Measurements from ENCODE around the gene BICDL2.

The BICDL2 gene

GRCh38 chr16:3044708-3045107, 8.0 kb upstream of the BICDL2 start:
- Histone ChIP-seq H3K27ac (ENCODE audit: extremely low read depth, low read depth, low read length) (no peak overlapping the region), H3K36me3 (ENCODE audit: control insufficient read depth in 2 of 2, insufficient read depth in 1 of 2, low read length in 2 of 2) (no peaks in the 10 kb centered on the region), H3K4me1 (ENCODE audit: control insufficient read depth, insufficient read depth, low read length) (no peaks in the 10 kb centered on the region), H3K9me3 (ENCODE audit: control insufficient read depth, insufficient read depth, low read depth, low read length) (no peaks in the 10 kb centered on the region), H3K4me3 (ENCODE audit: low read depth, low read length) (no peak overlapping the region)
- CTCF ChIA-PET, result interaction anchor here (0.7 to 2.0 kb wide), 4 partner anchors 13 to 92 kb away, joined by 3 to 13 read pairs (median 6); no protein-coding TSS in a partner anchor
- POLR2A ChIA-PET, result no interaction called here
- TF ChIP-seq SP3 (tag by site-specific recombination; IDR thresholded peaks at IDR 0.05), result no peak
- no peak for TF ChIP-seq ZNF521 (tag by site-specific recombination; IDR thresholded peaks at IDR 0.05)
- TF ChIP-seq ZNF830 (tag by site-specific recombination; IDR thresholded peaks at IDR 0.05; ENCODE audit: low read depth), result no peak
- no peak for TF ChIP-seq ZNF16 (tag by site-specific recombination; IDR thresholded peaks at IDR 0.05; ENCODE audit: low read depth)
- TF ChIP-seq, protein P1, sequence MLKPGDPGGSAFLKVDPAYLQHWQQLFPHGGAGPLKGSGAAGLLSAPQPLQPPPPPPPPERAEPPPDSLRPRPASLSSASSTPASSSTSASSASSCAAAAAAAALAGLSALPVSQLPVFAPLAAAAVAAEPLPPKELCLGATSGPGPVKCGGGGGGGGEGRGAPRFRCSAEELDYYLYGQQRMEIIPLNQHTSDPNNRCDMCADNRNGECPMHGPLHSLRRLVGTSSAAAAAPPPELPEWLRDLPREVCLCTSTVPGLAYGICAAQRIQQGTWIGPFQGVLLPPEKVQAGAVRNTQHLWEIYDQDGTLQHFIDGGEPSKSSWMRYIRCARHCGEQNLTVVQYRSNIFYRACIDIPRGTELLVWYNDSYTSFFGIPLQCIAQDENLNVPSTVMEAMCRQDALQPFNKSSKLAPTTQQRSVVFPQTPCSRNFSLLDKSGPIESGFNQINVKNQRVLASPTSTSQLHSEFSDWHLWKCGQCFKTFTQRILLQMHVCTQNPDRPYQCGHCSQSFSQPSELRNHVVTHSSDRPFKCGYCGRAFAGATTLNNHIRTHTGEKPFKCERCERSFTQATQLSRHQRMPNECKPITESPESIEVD (tag by site-specific recombination; IDR thresholded peaks at IDR 0.05), result no peak
- no peak for TF ChIP-seq ZNF423 (tag by site-specific recombination; IDR thresholded peaks at IDR 0.05)
- TF ChIP-seq, protein P2, sequence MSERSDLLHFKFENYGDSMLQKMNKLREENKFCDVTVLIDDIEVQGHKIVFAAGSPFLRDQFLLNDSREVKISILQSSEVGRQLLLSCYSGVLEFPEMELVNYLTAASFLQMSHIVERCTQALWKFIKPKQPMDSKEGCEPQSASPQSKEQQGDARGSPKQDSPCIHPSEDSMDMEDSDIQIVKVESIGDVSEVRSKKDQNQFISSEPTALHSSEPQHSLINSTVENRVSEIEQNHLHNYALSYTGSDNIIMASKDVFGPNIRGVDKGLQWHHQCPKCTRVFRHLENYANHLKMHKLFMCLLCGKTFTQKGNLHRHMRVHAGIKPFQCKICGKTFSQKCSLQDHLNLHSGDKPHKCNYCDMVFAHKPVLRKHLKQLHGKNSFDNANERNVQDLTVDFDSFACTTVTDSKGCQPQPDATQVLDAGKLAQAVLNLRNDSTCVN (tag by site-specific recombination; optimal IDR thresholded peaks at IDR 0.05), result no peak
- no peak for TF ChIP-seq ZNF302 (tag by site-specific recombination; IDR thresholded peaks at IDR 0.05; ENCODE audit: low read depth)
- TF ChIP-seq TSHZ1 (tag by site-specific recombination; IDR thresholded peaks at IDR 0.05; ENCODE audit: borderline replicate concordance), result no peak
- no peak for TF ChIP-seq ZBTB20 (tag by site-specific recombination; IDR thresholded peaks at IDR 0.05)
- TF ChIP-seq GLI4 (tag by site-specific recombination; IDR thresholded peaks at IDR 0.05), result no peak
- no peak for TF ChIP-seq ZNF660 (tag by site-specific recombination; IDR thresholded peaks at IDR 0.05)
- no peak for TF ChIP-seq ZNF214 (tag by site-specific recombination; IDR thresholded peaks at IDR 0.05; ENCODE audit: borderline replicate concordance)
- TF ChIP-seq, protein P3, sequence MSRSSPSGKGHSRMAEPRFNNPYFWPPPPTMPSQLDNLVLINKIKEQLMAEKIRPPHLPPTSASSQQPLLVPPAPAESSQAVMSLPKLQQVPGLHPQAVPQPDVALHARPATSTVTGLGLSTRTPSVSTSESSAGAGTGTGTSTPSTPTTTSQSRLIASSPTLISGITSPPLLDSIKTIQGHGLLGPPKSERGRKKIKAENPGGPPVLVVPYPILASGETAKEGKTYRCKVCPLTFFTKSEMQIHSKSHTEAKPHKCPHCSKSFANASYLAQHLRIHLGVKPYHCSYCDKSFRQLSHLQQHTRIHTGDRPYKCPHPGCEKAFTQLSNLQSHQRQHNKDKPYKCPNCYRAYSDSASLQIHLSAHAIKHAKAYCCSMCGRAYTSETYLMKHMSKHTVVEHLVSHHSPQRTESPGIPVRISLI (tag by site-specific recombination; IDR thresholded peaks at IDR 0.05), result no peak
- no peak for TF ChIP-seq EGR2 (tag by site-specific recombination; IDR thresholded peaks at IDR 0.05; ENCODE audit: low read depth)
- TF ChIP-seq ZNF600 (tag by site-specific recombination; IDR thresholded peaks at IDR 0.05), result no peak
- no peak for TF ChIP-seq MZF1 (tag by site-specific recombination; IDR thresholded peaks at IDR 0.05; ENCODE audit: borderline replicate concordance)
- TF ChIP-seq, protein P4, sequence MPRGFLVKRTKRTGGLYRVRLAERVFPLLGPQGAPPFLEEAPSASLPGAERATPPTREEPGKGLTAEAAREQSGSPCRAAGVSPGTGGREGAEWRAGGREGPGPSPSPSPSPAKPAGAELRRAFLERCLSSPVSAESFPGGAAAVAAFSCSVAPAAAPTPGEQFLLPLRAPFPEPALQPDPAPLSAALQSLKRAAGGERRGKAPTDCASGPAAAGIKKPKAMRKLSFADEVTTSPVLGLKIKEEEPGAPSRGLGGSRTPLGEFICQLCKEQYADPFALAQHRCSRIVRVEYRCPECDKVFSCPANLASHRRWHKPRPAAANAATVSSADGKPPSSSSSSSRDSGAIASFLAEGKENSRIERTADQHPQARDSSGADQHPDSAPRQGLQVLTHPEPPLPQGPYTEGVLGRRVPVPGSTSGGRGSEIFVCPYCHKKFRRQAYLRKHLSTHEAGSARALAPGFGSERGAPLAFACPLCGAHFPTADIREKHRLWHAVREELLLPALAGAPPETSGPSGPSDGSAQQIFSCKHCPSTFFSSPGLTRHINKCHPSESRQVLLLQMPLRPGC (tag by site-specific recombination; IDR thresholded peaks at IDR 0.05), result no peak
- no peak for TF ChIP-seq ZNF239 (tag by site-specific recombination; IDR thresholded peaks at IDR 0.05)
- TF ChIP-seq ZNF792 (tag by site-specific recombination; IDR thresholded peaks at IDR 0.05), result no peak

All from HEK293 (cell line).